Muscle of leg (tissue), 16 donors: Measurements from ENCODE around the gene EEF1B2. TPM values are rescaled to one million over a fixed set of nuclear protein-coding genes. Genes with fewer than 3 reads are reported as not detected.
"Not testable (repeated sequence)": the region's sequence is repeated elsewhere in the genome, so short reads cannot be mapped to it uniquely, and the experiment has no call there.

Source experiments
- DNase-seq: peaks from one replicate; pipeline ENCODE4 v3.0.0; 2013
- H3K27ac ChIP-seq: one replicate; pipeline ENCODE4 v1.5.1; 2013; ENCODE audit warnings: mild to moderate bottlenecking, low read length, control low read depth
- H3K27me3 ChIP-seq: one replicate; pipeline ENCODE4 v1.6.1; 2013; ENCODE audit warnings: low read length; ENCODE audit not compliant: control insufficient read depth, insufficient read depth
- H3K36me3 ChIP-seq: one replicate; pipeline ENCODE4 v1.6.1; 2013; ENCODE audit warnings: low read length; ENCODE audit not compliant: control insufficient read depth, insufficient read depth
- H3K4me1 ChIP-seq: one replicate; pipeline ENCODE4 v1.6.1; 2013; ENCODE audit warnings: low read length; ENCODE audit not compliant: control insufficient read depth, insufficient read depth
- H3K4me3 ChIP-seq: one replicate; pipeline ENCODE4 v1.5.1; 2013; ENCODE audit warnings: low read length, control low read depth
- H3K9me3 ChIP-seq: replicated peaks from 2 replicates; pipeline ENCODE4 v1.6.1; 2013; ENCODE audit warnings: low read depth, low read length; ENCODE audit not compliant: control insufficient read depth
- WGBS: methylation state at CpG from one replicate; pipeline ENCODE4 v1.1.5; 2013; ENCODE audit warnings: missing lambda C conversion rate; ENCODE audit not compliant: insufficient coverage; 5-methylcytosine and 5-hydroxymethylcytosine counted together
- long read RNA-seq, 11 donors: transcript quantifications; one replicate each; lab custom pipeline, GENCODE V29; 2026
- polyA plus RNA-seq, 8 donors: library from polyadenylated mRNA; unstranded; fragments of 120-200 nt; gene quantifications; one replicate each; pipeline versions ENCODE4 v1.2.1 to v1.2.3, GENCODE V29; 2013; ENCODE audit warnings: inconsistent platforms in 1 of 8, low replicate concordance in 1 of 8; ENCODE audit not compliant: insufficient read length in 8 of 8, insufficient read depth in 1 of 8
- total RNA-seq: library from RNA; stranded (reverse); fragments of 120-200 nt; gene quantifications from one replicate; pipeline ENCODE4 v1.2.4, GENCODE V29; 2013

EEF1B2 gene
- total RNA-seq (980 TPM), polyA plus RNA-seq (1,000 to 10,000 TPM in 3 of 8 donors, 100 to 1,000 TPM in 5; 842 to 1,149 (median 930) TPM)
- long read RNA-seq, donor 1, transcript EEF1B2-203 (6 exons, 1,098 nt) = major isoform, 275 of 326 reads
- long read RNA-seq, donor 1, transcript EEF1B2-211 (2 exons, 587 nt) = minor isoform, 7 of 326 reads
- long read RNA-seq, donor 1, transcript EEF1B2-201 (7 exons, 844 nt) = minor isoform, 6 of 326 reads
- long read RNA-seq, donor 1, partial matches to known transcripts = 28 of 326 reads
- long read RNA-seq, donor 1, other reads (novel, unspliced or antisense) = 5 of 326 reads
- long read RNA-seq, donor 2, transcript EEF1B2-203 (6 exons, 1,098 nt) = major isoform, 50 of 56 reads
- long read RNA-seq, donor 2, partial matches to known transcripts = 0 of 56 reads
- long read RNA-seq, donor 2, other reads (novel, unspliced or antisense) = 0 of 56 reads
- long read RNA-seq, donor 3, transcript EEF1B2-201 (7 exons, 844 nt) = minor isoform, 13 of 549 reads
- long read RNA-seq, donor 3, transcript EEF1B2-203 (6 exons, 1,098 nt) = major isoform, 447 of 549 reads
- long read RNA-seq, donor 3, transcript EEF1B2-202 (7 exons, 880 nt) = minor isoform, 8 of 549 reads
- long read RNA-seq, donor 3, partial matches to known transcripts = 74 of 549 reads
- long read RNA-seq, donor 3, other reads (novel, unspliced or antisense) = 0 of 549 reads
- long read RNA-seq, donor 4, transcript EEF1B2-202 (7 exons, 880 nt) = minor isoform, 7 of 510 reads
- long read RNA-seq, donor 4, transcript EEF1B2-203 (6 exons, 1,098 nt) = major isoform, 401 of 510 reads
- long read RNA-seq, donor 4, transcript EEF1B2-211 (2 exons, 587 nt) = minor isoform, 12 of 510 reads
- long read RNA-seq, donor 4, transcript EEF1B2-201 (7 exons, 844 nt) = minor isoform, 18 of 510 reads
- long read RNA-seq, donor 4, partial matches to known transcripts = 55 of 510 reads
- long read RNA-seq, donor 4, other reads (novel, unspliced or antisense) = 11 of 510 reads
- long read RNA-seq, donor 5, transcript EEF1B2-209 (2 exons, 1,025 nt) = minor isoform, 15 of 1,459 reads
- long read RNA-seq, donor 5, transcript EEF1B2-203 (6 exons, 1,098 nt) = major isoform, 1,231 of 1,459 reads
- long read RNA-seq, donor 5, transcript EEF1B2-201 (7 exons, 844 nt) = minor isoform, 49 of 1,459 reads
- long read RNA-seq, donor 5, transcript EEF1B2-202 (7 exons, 880 nt) = minor isoform, 18 of 1,459 reads
- long read RNA-seq, donor 5, partial matches to known transcripts = 108 of 1,459 reads
- long read RNA-seq, donor 5, other reads (novel, unspliced or antisense) = 23 of 1,459 reads
- long read RNA-seq, donor 6, transcript EEF1B2-211 (2 exons, 587 nt) = minor isoform, 21 of 1,679 reads
- long read RNA-seq, donor 6, transcript EEF1B2-201 (7 exons, 844 nt) = minor isoform, 49 of 1,679 reads
- long read RNA-seq, donor 6, transcript EEF1B2-203 (6 exons, 1,098 nt) = major isoform, 1,328 of 1,679 reads
- long read RNA-seq, donor 6, transcript EEF1B2-202 (7 exons, 880 nt) = minor isoform, 17 of 1,679 reads
- long read RNA-seq, donor 6, partial matches to known transcripts = 237 of 1,679 reads
- long read RNA-seq, donor 6, other reads (novel, unspliced or antisense) = 15 of 1,679 reads
- long read RNA-seq, donor 7, transcript EEF1B2-203 (6 exons, 1,098 nt) = major isoform, 831 of 1,038 reads
- long read RNA-seq, donor 7, transcript EEF1B2-209 (2 exons, 1,025 nt) = minor isoform, 12 of 1,038 reads
- long read RNA-seq, donor 7, transcript EEF1B2-201 (7 exons, 844 nt) = minor isoform, 35 of 1,038 reads
- long read RNA-seq, donor 7, transcript EEF1B2-211 (2 exons, 587 nt) = minor isoform, 22 of 1,038 reads
- long read RNA-seq, donor 7, partial matches to known transcripts = 127 of 1,038 reads
- long read RNA-seq, donor 7, other reads (novel, unspliced or antisense) = 5 of 1,038 reads
- long read RNA-seq, donor 8, transcript EEF1B2-211 (2 exons, 587 nt) = minor isoform, 81 of 837 reads
- long read RNA-seq, donor 8, transcript EEF1B2-202 (7 exons, 880 nt) = minor isoform, 7 of 837 reads
- long read RNA-seq, donor 8, transcript EEF1B2-203 (6 exons, 1,098 nt) = major isoform, 610 of 837 reads
- long read RNA-seq, donor 8, transcript EEF1B2-201 (7 exons, 844 nt) = minor isoform, 18 of 837 reads
- long read RNA-seq, donor 8, partial matches to known transcripts = 113 of 837 reads
- long read RNA-seq, donor 8, other reads (novel, unspliced or antisense) = 0 of 837 reads
- long read RNA-seq, donor 9, transcript EEF1B2-203 (6 exons, 1,098 nt) = major isoform, 542 of 647 reads
- long read RNA-seq, donor 9, transcript EEF1B2-209 (2 exons, 1,025 nt) = minor isoform, 7 of 647 reads
- long read RNA-seq, donor 9, transcript EEF1B2-211 (2 exons, 587 nt) = minor isoform, 14 of 647 reads
- long read RNA-seq, donor 9, transcript EEF1B2-201 (7 exons, 844 nt) = minor isoform, 12 of 647 reads
- long read RNA-seq, donor 9, partial matches to known transcripts = 68 of 647 reads
- long read RNA-seq, donor 9, other reads (novel, unspliced or antisense) = 0 of 647 reads
- long read RNA-seq, donor 10, transcript EEF1B2-201 (7 exons, 844 nt) = minor isoform, 29 of 998 reads
- long read RNA-seq, donor 10, transcript EEF1B2-209 (2 exons, 1,025 nt) = minor isoform, 7 of 998 reads
- long read RNA-seq, donor 10, transcript EEF1B2-211 (2 exons, 587 nt) = minor isoform, 46 of 998 reads
- long read RNA-seq, donor 10, transcript EEF1B2-203 (6 exons, 1,098 nt) = major isoform, 758 of 998 reads
- long read RNA-seq, donor 10, partial matches to known transcripts = 149 of 998 reads
- long read RNA-seq, donor 10, other reads (novel, unspliced or antisense) = 0 of 998 reads
- long read RNA-seq, donor 11, transcript EEF1B2-211 (2 exons, 587 nt) = minor isoform, 18 of 821 reads
- long read RNA-seq, donor 11, transcript EEF1B2-201 (7 exons, 844 nt) = minor isoform, 25 of 821 reads
- long read RNA-seq, donor 11, transcript EEF1B2-202 (7 exons, 880 nt) = minor isoform, 8 of 821 reads
- long read RNA-seq, donor 11, transcript EEF1B2-203 (6 exons, 1,098 nt) = major isoform, 687 of 821 reads
- long read RNA-seq, donor 11, partial matches to known transcripts = 67 of 821 reads
- long read RNA-seq, donor 11, other reads (novel, unspliced or antisense) = 7 of 821 reads

- H3K27ac ChIP-seq = peak within 1 kb of the TSS; percentile 98
- H3K27me3 ChIP-seq = no peaks in the 10 kb centered on the region
- no peaks in the 10 kb centered on the region for H3K9me3 ChIP-seq
- WGBS = under 1% methylated on average over 56 of the region's 64 CpGs
- H3K4me1 ChIP-seq = peaks cover 10% of the 10 kb centered on the region
- peak; percentile 100 for DNase-seq
- peak within 1 kb of the TSS; percentile 90 for H3K4me3 ChIP-seq
- H3K36me3 ChIP-seq = peaks cover 24% of the 10 kb centered on the region
Measured at GRCh38 chr2:206159346-206160124, at the start of gene EEF1B2, which contains the start of gene NDUFS1. EEF1B2 (plus strand) TSS chr2:206159895; CDS start chr2:206159980, 85 bp downstream. NDUFS1 (minus strand) TSS chr2:206159444; CDS start chr2:206153678, 5,766 bp downstream.

GRCh38 chr2:206112108-206112507 is 47.6 kb upstream of the EEF1B2 start:
- Histone ChIP-seq H3K9me3 (no peaks in the 10 kb centered on the region), H3K27ac (no peak overlapping the region), H3K36me3 (peaks cover 5% of the 10 kb centered on the region), H3K4me1 (no peaks in the 10 kb centered on the region), H3K27me3 (no peaks in the 10 kb centered on the region), H3K4me3 (no peak overlapping the region)
- 100% methylated on average over 1 of the region's 3 CpGs for WGBS
- no peak for DNase-seq

GRCh38 chr2:206112846-206113547 is 46.7 kb upstream of the EEF1B2 start:
- 89% methylated on average over 4 of the region's 7 CpGs for WGBS
- H3K9me3 ChIP-seq = no peaks in the 10 kb centered on the region
- no peak for DNase-seq
- H3K4me1 ChIP-seq = no peaks in the 10 kb centered on the region
- peaks cover 5% of the 10 kb centered on the region for H3K36me3 ChIP-seq
- no peak overlapping the region for H3K4me3 ChIP-seq
- no peaks in the 10 kb centered on the region for H3K27me3 ChIP-seq
- no peak overlapping the region for H3K27ac ChIP-seq

GRCh38 chr2:206115026-206115578 is 44.6 kb upstream of the EEF1B2 start:
- no peak overlapping the region for H3K27ac ChIP-seq
- H3K36me3 ChIP-seq = peaks cover 7% of the 10 kb centered on the region
- no peak overlapping the region for H3K4me3 ChIP-seq
- DNase-seq = no peak
- no peaks in the 10 kb centered on the region for H3K4me1 ChIP-seq
- no peaks in the 10 kb centered on the region for H3K27me3 ChIP-seq
- no CpG with 5 or more reads among the region's 3 CpGs for WGBS
- H3K9me3 ChIP-seq = no peaks in the 10 kb centered on the region

- Histone ChIP-seq H3K9me3 (no peaks in the 10 kb centered on the region), H3K27me3 (no peaks in the 10 kb centered on the region), H3K36me3 (peaks cover 15% of the 10 kb centered on the region), H3K4me3 (no peak overlapping the region), H3K4me1 (no peaks in the 10 kb centered on the region), H3K27ac (no peak overlapping the region)
- 95% methylated on average over 20 of the region's 21 CpGs for WGBS
- DNase-seq = no peak
Measured at GRCh38 chr2:206116278-206116677, 43.4 kb upstream of the EEF1B2 start.

- not testable (repeated sequence) for H3K27me3 ChIP-seq, H3K4me1 ChIP-seq, DNase-seq, H3K27ac ChIP-seq, H3K9me3 ChIP-seq, H3K4me3 ChIP-seq
- peaks cover 39% of the 10 kb centered on the region for H3K36me3 ChIP-seq
- no CpG with 5 or more reads among the region's 3 CpGs for WGBS
Measured at GRCh38 chr2:206122569-206122968, 37.1 kb upstream of the EEF1B2 start.
